Panc1 (cell line): ENCODE data around the gene FABP1. TPM values are rescaled to one million over a fixed set of nuclear protein-coding genes. Genes with fewer than 3 reads are reported as not detected.

Source experiments
- ATAC-seq: fragments of 200-7000 bp; cut with Tn5 transposase; 2 replicates; pipeline ENCODE4 v1.9.1; 2020; ENCODE audit warnings: mild to moderate bottlenecking, moderate library complexity
- BruUV-seq: library from RNA; stranded (reverse); fragments of 400-500 nt; replicated peaks from 2 replicates; lab custom pipeline; 2021; lab: Mats Ljungman, UMichigan
- CTCF ChIA-PET: fragments of 300-600 bp; sonication (Branson Sonifier 250); formaldehyde crosslinking; loops from one replicate; lab custom pipeline; 2022; ENCODE audit warnings: antibody characterized with exemption; lab: Charles Lee
- POLR2A ChIA-PET: fragments of 300-600 bp; sonication (Branson Sonifier 250); formaldehyde crosslinking; loops from one replicate; lab custom pipeline; 2022; ENCODE audit warnings: antibody characterized with exemption; lab: Charles Lee
- DNase-seq: peaks from one replicate; pipeline ENCODE4 v3.0.0-alpha.2; 2010; ENCODE audit warnings: low read depth, low spot score
- H3K27ac ChIP-seq: 2 replicates; pipeline ENCODE4 v1.5.1; 2011; ENCODE audit warnings: mild to moderate bottlenecking, low read length, inconsistent platforms
- H3K27me3 ChIP-seq: fragments of 200-500 bp; sonication (Bioruptor generic); 2 replicates; pipeline ENCODE4 v1.6.0; 2014; ENCODE audit warnings: low read length, inconsistent platforms; ENCODE audit not compliant: control insufficient read depth, insufficient read depth
- H3K36me3 ChIP-seq: fragments of 200-500 bp; sonication (Bioruptor generic); 2 replicates; pipeline ENCODE4 v1.5.1; 2014; ENCODE audit warnings: inconsistent platforms, mild to moderate bottlenecking, low read length, moderate library complexity; ENCODE audit not compliant: control insufficient read depth, insufficient read depth
- H3K4me1 ChIP-seq: 2 replicates; pipeline ENCODE4 v1.5.1; 2011; ENCODE audit warnings: inconsistent platforms, mild to moderate bottlenecking, low read length, moderate library complexity; ENCODE audit not compliant: control insufficient read depth, insufficient read depth
- H3K4me3 ChIP-seq, 2 experiments: 2 replicates each; pipeline ENCODE4 v1.5.1; 2011 to 2012; ENCODE audit warnings: low read depth in 2 of 2, low read length in 2 of 2, mild to moderate bottlenecking in 2 of 2, inconsistent platforms in 1 of 2, moderate library complexity in 1 of 2
- H3K9me3 ChIP-seq: fragments of 200-500 bp; sonication (Bioruptor generic); 2 replicates; pipeline ENCODE4 v1.5.1; 2014; ENCODE audit warnings: low read depth, mild to moderate bottlenecking, inconsistent platforms, low read length, moderate library complexity; ENCODE audit not compliant: control insufficient read depth, insufficient read depth
- POLR2AphosphoS5 ChIP-seq: IDR thresholded peaks from 2 replicates; pipeline ENCODE4 v1.6.1; 2012; ENCODE audit warnings: mild to moderate bottlenecking, low read depth, low read length, moderate library complexity
- SIN3A ChIP-seq: IDR thresholded peaks from 2 replicates; pipeline ENCODE4 v1.6.1; 2012; ENCODE audit warnings: low read depth, mild to moderate bottlenecking, low read length, moderate library complexity, borderline replicate concordance; ENCODE audit not compliant: insufficient read depth
- TCF7L2 ChIP-seq: IDR thresholded peaks from 2 replicates; pipeline ENCODE4 v1.6.1; 2011; ENCODE audit warnings: mild to moderate bottlenecking, low read depth, low read length, inconsistent platforms
- in situ Hi-C: cut with HindIII; loops from 2 replicates; pipeline ENCODE4 v1.10.0; 2016; ENCODE audit warnings: low sequenced_read_pairs, low pct_unique_long_range_greater_than_20kb
- intact Hi-C: fragments of 100-400 bp; cut with micrococcal nuclease; formaldehyde crosslinking; loops from one replicate; pipeline ENCODE4 v1.10.0; 2022; ENCODE audit not compliant: unreplicated experiment
- total RNA-seq: library from RNA; stranded (reverse); gene quantifications from one replicate; pipeline ENCODE4 v1.2.1, GENCODE V29; 2021; ENCODE audit not compliant: unreplicated experiment
- TF ChIP-seq, protein P1 (sequence below), 2 experiments: IDR thresholded peaks; 2 replicates each; pipeline ENCODE4 v1.6.1; 2011 to 2012; ENCODE audit warnings: low read depth in 2 of 2, control low read depth in 1 of 2, low read length in 1 of 2, mild to moderate bottlenecking in 1 of 2, moderate library complexity in 1 of 2; ENCODE audit not compliant: insufficient read depth in 1 of 2
- TF ChIP-seq, protein P2 (sequence below): fragments of 450-650 bp; IDR thresholded peaks from 2 replicates; pipeline ENCODE4 v1.5.1; 2017; ENCODE audit warnings: mild to moderate bottlenecking

Gene FABP1
- total RNA-seq, 1 experiment from 2014 or later = 0.36 TPM

DNA sequence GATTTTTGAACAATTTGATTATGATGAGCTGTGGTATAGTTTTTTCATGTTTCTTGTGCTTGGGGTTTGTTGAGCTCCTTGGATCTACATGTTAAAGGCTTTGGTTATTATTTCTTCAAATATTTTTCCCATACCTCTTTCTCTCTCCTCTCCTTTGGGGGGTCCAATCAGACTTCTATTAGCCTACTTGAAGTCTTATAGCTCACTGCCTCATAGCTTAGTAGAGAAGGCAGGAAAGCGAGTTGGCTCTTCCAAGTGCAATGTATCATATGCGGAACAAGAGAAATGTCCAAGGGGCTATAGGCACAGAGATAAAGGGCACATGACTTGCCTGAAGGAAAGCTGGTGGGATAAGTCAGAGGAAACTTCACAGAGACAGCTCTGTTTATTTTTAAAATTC lies 14.1 kb upstream of the FABP1 start:
- TF ChIP-seq SIN3A = no peak
- no TSS peak for BruUV-seq
- Histone ChIP-seq H3K9me3 (no peaks in the 10 kb centered on the region), H3K4me1 (no peaks in the 10 kb centered on the region), H3K27ac (no peak overlapping the region), H3K4me3 (no peak overlapping the region), H3K27me3 (peaks cover 5% of the 10 kb centered on the region), H3K36me3 (no peaks in the 10 kb centered on the region)
- CTCF ChIA-PET = no interaction called here
- POLR2A ChIA-PET = no interaction called here
- in situ Hi-C loops = no loop called here
- intact Hi-C loops = no loop called here
- DNase-seq = no peak
- no peak for ATAC-seq

DNA sequence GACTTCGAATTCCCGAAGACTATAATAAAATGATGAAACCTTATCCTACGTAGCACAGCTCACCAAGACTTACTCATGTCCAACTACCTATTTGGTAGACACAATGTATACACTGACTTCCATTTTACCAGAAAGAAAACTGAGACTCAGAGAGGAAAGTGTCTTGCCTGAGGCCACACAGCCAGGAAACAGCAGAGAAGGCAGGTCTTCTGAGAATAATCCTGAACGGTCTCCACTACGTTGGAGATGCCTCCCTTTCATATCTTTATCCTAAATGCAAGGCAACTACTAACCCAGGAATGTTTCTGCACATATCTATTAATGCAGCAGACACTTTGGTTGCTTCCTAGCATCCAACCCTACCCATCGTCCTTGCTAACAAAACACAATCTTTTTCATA lies 11.9 kb upstream of the FABP1 start:
- ChIA-PET POLR2A (no interaction called here), CTCF (no interaction called here)
- Histone ChIP-seq H3K36me3 (no peaks in the 10 kb centered on the region), H3K4me1 (no peaks in the 10 kb centered on the region), H3K9me3 (no peaks in the 10 kb centered on the region), H3K4me3 (no peak overlapping the region), H3K27ac (no peak overlapping the region), H3K27me3 (peaks cover 9% of the 10 kb centered on the region)
- in situ Hi-C loops (no loop called here), intact Hi-C loops (no loop called here)
- DNase-seq (no peak), ATAC-seq (no peak)
- BruUV-seq = no TSS peak
- TF ChIP-seq POLR2AphosphoS5 (no peak), SIN3A (no peak), TCF7L2 (no peak)
- TF ChIP-seq, protein P1, sequence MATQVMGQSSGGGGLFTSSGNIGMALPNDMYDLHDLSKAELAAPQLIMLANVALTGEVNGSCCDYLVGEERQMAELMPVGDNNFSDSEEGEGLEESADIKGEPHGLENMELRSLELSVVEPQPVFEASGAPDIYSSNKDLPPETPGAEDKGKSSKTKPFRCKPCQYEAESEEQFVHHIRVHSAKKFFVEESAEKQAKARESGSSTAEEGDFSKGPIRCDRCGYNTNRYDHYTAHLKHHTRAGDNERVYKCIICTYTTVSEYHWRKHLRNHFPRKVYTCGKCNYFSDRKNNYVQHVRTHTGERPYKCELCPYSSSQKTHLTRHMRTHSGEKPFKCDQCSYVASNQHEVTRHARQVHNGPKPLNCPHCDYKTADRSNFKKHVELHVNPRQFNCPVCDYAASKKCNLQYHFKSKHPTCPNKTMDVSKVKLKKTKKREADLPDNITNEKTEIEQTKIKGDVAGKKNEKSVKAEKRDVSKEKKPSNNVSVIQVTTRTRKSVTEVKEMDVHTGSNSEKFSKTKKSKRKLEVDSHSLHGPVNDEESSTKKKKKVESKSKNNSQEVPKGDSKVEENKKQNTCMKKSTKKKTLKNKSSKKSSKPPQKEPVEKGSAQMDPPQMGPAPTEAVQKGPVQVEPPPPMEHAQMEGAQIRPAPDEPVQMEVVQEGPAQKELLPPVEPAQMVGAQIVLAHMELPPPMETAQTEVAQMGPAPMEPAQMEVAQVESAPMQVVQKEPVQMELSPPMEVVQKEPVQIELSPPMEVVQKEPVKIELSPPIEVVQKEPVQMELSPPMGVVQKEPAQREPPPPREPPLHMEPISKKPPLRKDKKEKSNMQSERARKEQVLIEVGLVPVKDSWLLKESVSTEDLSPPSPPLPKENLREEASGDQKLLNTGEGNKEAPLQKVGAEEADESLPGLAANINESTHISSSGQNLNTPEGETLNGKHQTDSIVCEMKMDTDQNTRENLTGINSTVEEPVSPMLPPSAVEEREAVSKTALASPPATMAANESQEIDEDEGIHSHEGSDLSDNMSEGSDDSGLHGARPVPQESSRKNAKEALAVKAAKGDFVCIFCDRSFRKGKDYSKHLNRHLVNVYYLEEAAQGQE (IDR thresholded peaks at IDR 0.05; ENCODE audit: insufficient read depth in 1 of 2, low read depth in 2 of 2, low read length in 1 of 2) = no peak
- TF ChIP-seq, protein P2, sequence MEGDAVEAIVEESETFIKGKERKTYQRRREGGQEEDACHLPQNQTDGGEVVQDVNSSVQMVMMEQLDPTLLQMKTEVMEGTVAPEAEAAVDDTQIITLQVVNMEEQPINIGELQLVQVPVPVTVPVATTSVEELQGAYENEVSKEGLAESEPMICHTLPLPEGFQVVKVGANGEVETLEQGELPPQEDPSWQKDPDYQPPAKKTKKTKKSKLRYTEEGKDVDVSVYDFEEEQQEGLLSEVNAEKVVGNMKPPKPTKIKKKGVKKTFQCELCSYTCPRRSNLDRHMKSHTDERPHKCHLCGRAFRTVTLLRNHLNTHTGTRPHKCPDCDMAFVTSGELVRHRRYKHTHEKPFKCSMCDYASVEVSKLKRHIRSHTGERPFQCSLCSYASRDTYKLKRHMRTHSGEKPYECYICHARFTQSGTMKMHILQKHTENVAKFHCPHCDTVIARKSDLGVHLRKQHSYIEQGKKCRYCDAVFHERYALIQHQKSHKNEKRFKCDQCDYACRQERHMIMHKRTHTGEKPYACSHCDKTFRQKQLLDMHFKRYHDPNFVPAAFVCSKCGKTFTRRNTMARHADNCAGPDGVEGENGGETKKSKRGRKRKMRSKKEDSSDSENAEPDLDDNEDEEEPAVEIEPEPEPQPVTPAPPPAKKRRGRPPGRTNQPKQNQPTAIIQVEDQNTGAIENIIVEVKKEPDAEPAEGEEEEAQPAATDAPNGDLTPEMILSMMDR = no peak

DNA sequence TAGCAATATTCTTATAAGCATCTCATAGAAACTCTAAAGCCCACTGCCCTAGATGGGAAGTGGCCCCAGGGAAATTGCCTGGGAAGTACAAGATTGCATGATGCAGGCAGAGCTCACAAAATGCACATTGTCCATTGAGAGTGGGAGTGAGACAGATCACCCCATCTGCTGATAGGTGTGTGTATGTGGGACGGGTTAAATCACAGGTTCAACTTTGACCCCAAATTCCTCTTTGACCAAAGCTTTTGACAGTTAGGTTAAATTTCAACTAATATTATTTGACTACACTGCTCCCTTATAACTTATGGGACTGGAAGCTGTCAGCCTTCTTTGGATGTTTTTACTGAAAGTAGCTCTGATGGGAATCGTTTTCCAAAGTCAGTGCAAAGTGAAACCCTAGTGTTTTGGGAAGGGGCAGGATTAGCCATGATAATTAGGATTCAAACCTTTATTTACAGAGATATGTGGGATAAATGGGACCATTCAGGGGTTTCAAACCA lies 11.4 kb upstream of the FABP1 start:
- TF ChIP-seq SIN3A (no peak), POLR2AphosphoS5 (no peak), TCF7L2 (no peak)
- TF ChIP-seq, protein P2 = no peak
- TF ChIP-seq, protein P1 (IDR thresholded peaks at IDR 0.05; ENCODE audit: insufficient read depth in 1 of 2, low read depth in 2 of 2, low read length in 1 of 2) = no peak
- POLR2A ChIA-PET = no interaction called here
- no peaks in the 10 kb centered on the region for H3K9me3 ChIP-seq
- no TSS peak for BruUV-seq
- H3K36me3 ChIP-seq = no peaks in the 10 kb centered on the region
- in situ Hi-C loops (no loop called here), intact Hi-C loops (no loop called here)
- DNase-seq = no peak
- no peak overlapping the region for H3K4me3 ChIP-seq
- H3K4me1 ChIP-seq = no peaks in the 10 kb centered on the region
- no peak overlapping the region for H3K27ac ChIP-seq
- CTCF ChIA-PET = no interaction called here
- ATAC-seq = no peak
- peaks cover 9% of the 10 kb centered on the region for H3K27me3 ChIP-seq
